ENCODE results near the gene DUOXA1.

DUOXA1 gene

DNA sequence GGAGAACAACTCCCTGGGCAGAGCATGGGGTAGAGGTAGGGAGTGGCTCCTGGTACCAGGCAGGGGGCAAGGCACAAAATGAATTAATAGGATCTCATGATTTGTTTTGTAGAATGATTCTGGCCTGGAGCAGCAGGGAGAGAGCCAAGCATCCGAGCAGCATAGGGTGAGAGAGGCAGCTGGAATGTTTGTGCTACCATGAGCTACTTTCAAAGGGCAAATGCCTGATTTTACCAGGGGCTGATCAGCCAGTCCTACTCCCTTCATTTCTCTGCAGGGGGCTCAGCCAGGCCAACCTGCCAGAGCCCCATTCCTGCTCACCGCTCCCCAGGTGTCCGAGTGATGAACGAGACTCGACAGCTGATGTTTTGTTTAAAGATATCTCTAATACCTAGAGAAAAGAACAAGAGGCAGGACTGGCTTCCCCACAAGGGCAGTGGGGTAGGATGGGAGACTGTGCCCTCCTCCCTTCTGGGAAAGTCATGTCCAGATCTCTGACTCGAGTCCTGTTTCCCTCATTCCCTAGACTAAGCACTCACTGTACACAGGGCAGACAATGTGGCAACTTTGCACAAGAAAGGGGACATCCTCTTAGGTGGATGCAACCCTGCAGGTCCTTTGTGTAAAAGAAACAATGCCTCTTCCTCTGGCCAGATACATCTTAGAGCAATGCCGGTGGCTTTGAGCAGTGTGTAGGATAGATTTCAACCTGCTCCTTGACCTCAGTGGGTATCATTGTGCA lies 28.6 kb downstream of the DUOXA1 start:
- H3K27me3 ChIP-seq (replicated peaks in 2 of 5; ENCODE audit: control insufficient read depth in 4 of 5, insufficient read depth in 5 of 5, low read length in 4 of 5) = peaks cover 0 to 7% (median 1%) of the 10 kb centered on the region in 5 experiments
- H3K36me3 ChIP-seq (ENCODE audit: control insufficient read depth in 4 of 4, insufficient read depth in 4 of 4, low read length in 3 of 4) = no peaks in the 10 kb centered on the region
- no peaks in the 10 kb centered on the region for H3K4me1 ChIP-seq (ENCODE audit: control extremely low read depth in 1 of 4, control insufficient read depth in 4 of 4, insufficient read depth in 4 of 4, low read length in 3 of 4)
- H3K4me3 ChIP-seq (ENCODE audit: control insufficient read depth in 1 of 7, extremely low read depth in 1 of 7, insufficient read depth in 4 of 7, low read depth in 2 of 7, low read length in 6 of 7) = no peak overlapping the region
- no peak for DNase-seq
- no peak overlapping the region for H3K27ac ChIP-seq (ENCODE audit: insufficient read depth in 1 of 2, low read depth in 1 of 2, low read length in 2 of 2, poor library complexity in 1 of 2, severe bottlenecking in 2 of 2)
- ChIA-PET CTCF (no interaction called here), POLR2A (no interaction called here)
- 71% methylated on average over 3 of the region's 7 CpGs for WGBS (ENCODE audit: insufficient coverage)
- H3K9me3 ChIP-seq (ENCODE audit: control extremely low read depth in 1 of 5, control insufficient read depth in 4 of 5, insufficient read depth in 2 of 5, low read depth in 1 of 5, low read length in 4 of 5) = no peaks in the 10 kb centered on the region

- Histone ChIP-seq H3K4me1 (ENCODE audit: control extremely low read depth in 1 of 4, control insufficient read depth in 4 of 4, insufficient read depth in 4 of 4, low read length in 3 of 4) (no peaks in the 10 kb centered on the region), H3K4me3 (ENCODE audit: control insufficient read depth in 1 of 7, extremely low read depth in 1 of 7, insufficient read depth in 4 of 7, low read depth in 2 of 7, low read length in 6 of 7) (no peak overlapping the region), H3K36me3 (ENCODE audit: control insufficient read depth in 4 of 4, insufficient read depth in 4 of 4, low read length in 3 of 4) (no peaks in the 10 kb centered on the region), H3K27me3 (replicated peaks in 2 of 5; ENCODE audit: control insufficient read depth in 4 of 5, insufficient read depth in 5 of 5, low read length in 4 of 5) (peaks cover 0 to 5% (median 0%) of the 10 kb centered on the region in 5 experiments), H3K9me3 (ENCODE audit: control extremely low read depth in 1 of 5, control insufficient read depth in 4 of 5, insufficient read depth in 2 of 5, low read depth in 1 of 5, low read length in 4 of 5) (no peaks in the 10 kb centered on the region), H3K27ac (ENCODE audit: insufficient read depth in 1 of 2, low read depth in 1 of 2, low read length in 2 of 2, poor library complexity in 1 of 2, severe bottlenecking in 2 of 2) (no peak overlapping the region)
- ChIA-PET POLR2A (no interaction called here), CTCF (no interaction called here)
- WGBS (ENCODE audit: insufficient coverage) = 89% methylated on average over 23 of the region's 23 CpGs
- no peak for DNase-seq
Measured at GRCh38 chr15:45099549-45100165, 30.0 kb downstream of the DUOXA1 start.

DNA sequence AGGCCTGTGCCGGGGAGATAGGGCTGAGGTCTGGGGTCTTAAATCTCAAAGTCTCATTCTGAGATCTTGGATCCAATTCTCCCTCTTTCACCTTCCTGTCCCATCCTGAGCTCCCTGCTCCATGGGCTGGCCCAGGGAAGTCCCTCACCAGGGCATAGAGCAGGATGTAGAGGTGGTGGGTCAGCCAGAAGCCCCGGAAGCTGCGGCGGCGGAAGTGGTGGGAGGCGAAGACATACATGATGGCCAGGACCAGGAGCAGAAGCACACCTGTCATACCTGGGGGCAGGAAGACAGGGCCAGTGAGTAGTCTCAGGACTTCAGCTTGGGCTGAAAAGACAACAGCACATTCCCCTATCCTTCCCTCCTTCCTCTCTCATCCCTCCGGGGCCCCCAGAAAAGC lies 32.2 kb downstream of the DUOXA1 start:
- CTCF ChIA-PET = interaction anchor here (1.4 to 3.5 kb wide), 2 partner anchors 12 to 21 kb away, joined by 3 to 10 read pairs; no protein-coding TSS in a partner anchor
- Histone ChIP-seq H3K4me1 (ENCODE audit: control extremely low read depth in 1 of 4, control insufficient read depth in 4 of 4, insufficient read depth in 4 of 4, low read length in 3 of 4) (no peaks in the 10 kb centered on the region), H3K27ac (ENCODE audit: insufficient read depth in 1 of 2, low read depth in 1 of 2, low read length in 2 of 2, poor library complexity in 1 of 2, severe bottlenecking in 2 of 2) (no peak overlapping the region), H3K36me3 (ENCODE audit: control insufficient read depth in 4 of 4, insufficient read depth in 4 of 4, low read length in 3 of 4) (no peaks in the 10 kb centered on the region), H3K4me3 (ENCODE audit: control insufficient read depth in 1 of 7, extremely low read depth in 1 of 7, insufficient read depth in 4 of 7, low read depth in 2 of 7, low read length in 6 of 7) (no peak overlapping the region), H3K27me3 (replicated peaks in 2 of 5; ENCODE audit: control insufficient read depth in 4 of 5, insufficient read depth in 5 of 5, low read length in 4 of 5) (peaks cover 0 to 5% (median 0%) of the 10 kb centered on the region in 5 experiments), H3K9me3 (ENCODE audit: control extremely low read depth in 1 of 5, control insufficient read depth in 4 of 5, insufficient read depth in 2 of 5, low read depth in 1 of 5, low read length in 4 of 5) (no peaks in the 10 kb centered on the region)
- DNase-seq = no peak
- POLR2A ChIA-PET = interaction anchor here (0.6 kb wide), 1 partner anchor 113 kb away, joined by 3 read pairs; no protein-coding TSS in a partner anchor
- 98% methylated on average over 6 of the region's 7 CpGs for WGBS (ENCODE audit: insufficient coverage)

- CTCF ChIA-PET = interaction anchor here (3.5 kb wide), 1 partner anchor 23 kb away, joined by 10 read pairs; no protein-coding TSS in a partner anchor
- POLR2A ChIA-PET = no interaction called here
- 97% methylated on average over 11 of the region's 11 CpGs for WGBS (ENCODE audit: insufficient coverage)
- H3K4me1 ChIP-seq (ENCODE audit: control extremely low read depth in 1 of 4, control insufficient read depth in 4 of 4, insufficient read depth in 4 of 4, low read length in 3 of 4) = no peaks in the 10 kb centered on the region
- peaks cover 0 to 4% (median 3%) of the 10 kb centered on the region in 5 experiments for H3K27me3 ChIP-seq (replicated peaks in 2 of 5; ENCODE audit: control insufficient read depth in 4 of 5, insufficient read depth in 5 of 5, low read length in 4 of 5)
- no peak overlapping the region for H3K27ac ChIP-seq (ENCODE audit: insufficient read depth in 1 of 2, low read depth in 1 of 2, low read length in 2 of 2, poor library complexity in 1 of 2, severe bottlenecking in 2 of 2)
- H3K4me3 ChIP-seq (ENCODE audit: control insufficient read depth in 1 of 7, extremely low read depth in 1 of 7, insufficient read depth in 4 of 7, low read depth in 2 of 7, low read length in 6 of 7) = no peak overlapping the region
- H3K36me3 ChIP-seq (ENCODE audit: control insufficient read depth in 4 of 4, insufficient read depth in 4 of 4, low read length in 3 of 4) = no peaks in the 10 kb centered on the region
- no peak for DNase-seq
- H3K9me3 ChIP-seq (ENCODE audit: control extremely low read depth in 1 of 5, control insufficient read depth in 4 of 5, insufficient read depth in 2 of 5, low read depth in 1 of 5, low read length in 4 of 5) = no peaks in the 10 kb centered on the region
Measured at GRCh38 chr15:45095661-45096060, 34.0 kb downstream of the DUOXA1 start.

GRCh38 chr15:45094358-45094730 lies 35.3 kb downstream of the DUOXA1 start:
- DNase-seq = no peak
- WGBS (ENCODE audit: insufficient coverage) = 93% methylated on average over 9 of the region's 9 CpGs
- Histone ChIP-seq H3K4me1 (ENCODE audit: control extremely low read depth in 1 of 4, control insufficient read depth in 4 of 4, insufficient read depth in 4 of 4, low read length in 3 of 4) (no peaks in the 10 kb centered on the region), H3K27me3 (replicated peaks in 2 of 5; ENCODE audit: control insufficient read depth in 4 of 5, insufficient read depth in 5 of 5, low read length in 4 of 5) (peaks cover 0 to 4% (median 0%) of the 10 kb centered on the region in 5 experiments), H3K4me3 (ENCODE audit: control insufficient read depth in 1 of 7, extremely low read depth in 1 of 7, insufficient read depth in 4 of 7, low read depth in 2 of 7, low read length in 6 of 7) (no peak overlapping the region), H3K9me3 (ENCODE audit: control extremely low read depth in 1 of 5, control insufficient read depth in 4 of 5, insufficient read depth in 2 of 5, low read depth in 1 of 5, low read length in 4 of 5) (no peaks in the 10 kb centered on the region), H3K36me3 (ENCODE audit: control insufficient read depth in 4 of 4, insufficient read depth in 4 of 4, low read length in 3 of 4) (no peaks in the 10 kb centered on the region), H3K27ac (ENCODE audit: insufficient read depth in 1 of 2, low read depth in 1 of 2, low read length in 2 of 2, poor library complexity in 1 of 2, severe bottlenecking in 2 of 2) (no peak overlapping the region)
- POLR2A ChIA-PET = no interaction called here
- CTCF ChIA-PET = no interaction called here

GRCh38 chr15:45093622-45094357 lies 35.9 kb downstream of the DUOXA1 start:
- Histone ChIP-seq H3K27me3 (replicated peaks in 2 of 5; ENCODE audit: control insufficient read depth in 4 of 5, insufficient read depth in 5 of 5, low read length in 4 of 5) (peaks cover 0 to 7% (median 0%) of the 10 kb centered on the region in 5 experiments), H3K36me3 (ENCODE audit: control insufficient read depth in 4 of 4, insufficient read depth in 4 of 4, low read length in 3 of 4) (no peaks in the 10 kb centered on the region), H3K4me3 (ENCODE audit: control insufficient read depth in 1 of 7, extremely low read depth in 1 of 7, insufficient read depth in 4 of 7, low read depth in 2 of 7, low read length in 6 of 7) (no peak overlapping the region), H3K9me3 (ENCODE audit: control extremely low read depth in 1 of 5, control insufficient read depth in 4 of 5, insufficient read depth in 2 of 5, low read depth in 1 of 5, low read length in 4 of 5) (no peaks in the 10 kb centered on the region), H3K4me1 (ENCODE audit: control extremely low read depth in 1 of 4, control insufficient read depth in 4 of 4, insufficient read depth in 4 of 4, low read length in 3 of 4) (no peaks in the 10 kb centered on the region), H3K27ac (ENCODE audit: insufficient read depth in 1 of 2, low read depth in 1 of 2, low read length in 2 of 2, poor library complexity in 1 of 2, severe bottlenecking in 2 of 2) (no peak overlapping the region)
- DNase-seq = no peak
- ChIA-PET CTCF (interaction anchor here (1.2 kb wide), 1 partner anchor 12 kb away, joined by 3 read pairs; no protein-coding TSS in a partner anchor), POLR2A (no interaction called here)
- WGBS (ENCODE audit: insufficient coverage) = 96% methylated on average over 6 of the region's 11 CpGs

DNA sequence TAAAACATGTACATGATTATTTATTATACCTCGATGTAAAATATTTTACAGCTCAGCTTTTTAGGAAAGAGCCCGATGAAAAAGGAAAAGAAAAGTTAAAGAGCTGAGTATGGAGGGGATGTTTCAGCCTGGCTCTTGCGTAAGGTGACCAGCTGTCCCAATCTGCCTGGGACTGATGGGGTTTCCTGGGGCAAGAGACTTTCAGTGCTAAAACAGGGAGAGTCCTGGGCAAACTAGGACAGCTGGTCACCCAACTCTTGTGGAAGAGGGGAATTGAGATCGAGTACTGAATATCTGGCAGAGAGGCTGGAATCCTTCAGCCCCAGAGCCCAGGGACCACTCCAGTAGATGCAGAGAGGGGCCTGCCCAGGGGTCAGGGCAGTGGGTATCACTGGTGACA lies 36.7 kb downstream of the DUOXA1 start:
- ChIA-PET CTCF (interaction anchor here (1.2 kb wide), 1 partner anchor 13 kb away, joined by 3 read pairs; no protein-coding TSS in a partner anchor), POLR2A (no interaction called here)
- Histone ChIP-seq H3K27ac (ENCODE audit: insufficient read depth in 1 of 2, low read depth in 1 of 2, low read length in 2 of 2, poor library complexity in 1 of 2, severe bottlenecking in 2 of 2) (no peak overlapping the region), H3K4me3 (ENCODE audit: control insufficient read depth in 1 of 7, extremely low read depth in 1 of 7, insufficient read depth in 4 of 7, low read depth in 2 of 7, low read length in 6 of 7) (no peak overlapping the region), H3K9me3 (ENCODE audit: control extremely low read depth in 1 of 5, control insufficient read depth in 4 of 5, insufficient read depth in 2 of 5, low read depth in 1 of 5, low read length in 4 of 5) (no peaks in the 10 kb centered on the region), H3K27me3 (replicated peaks in 2 of 5; ENCODE audit: control insufficient read depth in 4 of 5, insufficient read depth in 5 of 5, low read length in 4 of 5) (peaks cover 0 to 10% (median 0%) of the 10 kb centered on the region in 5 experiments), H3K36me3 (ENCODE audit: control insufficient read depth in 4 of 4, insufficient read depth in 4 of 4, low read length in 3 of 4) (no peaks in the 10 kb centered on the region), H3K4me1 (ENCODE audit: control extremely low read depth in 1 of 4, control insufficient read depth in 4 of 4, insufficient read depth in 4 of 4, low read length in 3 of 4) (no peaks in the 10 kb centered on the region)
- no peak for DNase-seq
- WGBS (ENCODE audit: insufficient coverage) = 100% methylated on average over 4 of the region's 4 CpGs
